HAP-1 (cell line): ENCODE measurements around the gene ABLIM1.

ENCODE experiments used
- DNase-seq, 2 experiments: peaks; one replicate each; pipeline ENCODE4 v3.0.0-alpha.2; 2016 to 2020; ENCODE audit warnings: low spot score in 2 of 2
- H3K27me3 ChIP-seq: fragments of 250-450 bp; sonication (Bioruptor Pico); 2 replicates; pipeline ENCODE4 v1.5.1; 2020; ENCODE audit warnings: low read depth, mild to moderate bottlenecking, moderate library complexity
- H3K36me3 ChIP-seq: fragments of 250-450 bp; sonication (Bioruptor Pico); replicated peaks from 2 replicates; pipeline ENCODE4 v1.5.1; 2020; ENCODE audit warnings: mild to moderate bottlenecking
- H3K4me1 ChIP-seq: fragments of 250-450 bp; sonication (Bioruptor Pico); 2 replicates; pipeline ENCODE4 v1.5.1; 2020; ENCODE audit warnings: mild to moderate bottlenecking
- H3K4me3 ChIP-seq: fragments of 250-450 bp; sonication (Bioruptor Pico); 2 replicates; pipeline ENCODE4 v1.5.1; 2020; ENCODE audit warnings: mild to moderate bottlenecking, moderate library complexity
- H3K9me3 ChIP-seq: fragments of 250-450 bp; sonication (Bioruptor Pico); 2 replicates; pipeline ENCODE4 v1.5.1; 2020; ENCODE audit warnings: mild to moderate bottlenecking, moderate library complexity
- in situ Hi-C: fragments of 300-500 bp; cut with MboI; formaldehyde crosslinking; loops from 3 replicates; pipeline ENCODE4 v1.14.3; 2020; ENCODE audit warnings: low sequenced_read_pairs, inconsistent platforms, mixed read lengths

Gene ABLIM1

DNA sequence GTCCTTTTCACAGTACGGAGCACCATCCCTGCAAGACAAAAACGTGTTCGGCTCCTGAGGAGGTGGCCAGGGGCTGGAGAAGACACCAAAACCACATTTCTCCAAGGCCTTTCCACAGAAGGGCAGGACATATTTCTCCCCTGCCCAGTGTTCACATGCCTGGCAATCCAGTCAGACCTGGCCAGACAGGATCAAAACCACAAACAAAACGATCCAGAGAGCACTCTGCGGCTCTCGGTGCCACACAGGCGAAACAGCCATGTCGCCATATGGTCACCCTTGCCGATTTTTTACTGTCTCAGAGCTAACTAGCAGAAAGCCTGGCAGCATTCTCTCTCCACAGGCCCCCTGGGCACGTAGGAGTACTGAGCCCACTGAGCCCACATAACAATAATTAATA is 113.0 kb downstream of the ABLIM1 start:
- Histone ChIP-seq H3K9me3 (no peaks in the 10 kb centered on the region), H3K27me3 (no peaks in the 10 kb centered on the region), H3K4me1 (no peaks in the 10 kb centered on the region), H3K36me3 (no peaks in the 10 kb centered on the region), H3K4me3 (no peak overlapping the region)
- in situ Hi-C loops, result loop anchor here (5.0 to 10.0 kb wide), 3 partner anchors 70 to 243 kb away; no protein-coding TSS in a partner anchor
- no peak for DNase-seq

DNA sequence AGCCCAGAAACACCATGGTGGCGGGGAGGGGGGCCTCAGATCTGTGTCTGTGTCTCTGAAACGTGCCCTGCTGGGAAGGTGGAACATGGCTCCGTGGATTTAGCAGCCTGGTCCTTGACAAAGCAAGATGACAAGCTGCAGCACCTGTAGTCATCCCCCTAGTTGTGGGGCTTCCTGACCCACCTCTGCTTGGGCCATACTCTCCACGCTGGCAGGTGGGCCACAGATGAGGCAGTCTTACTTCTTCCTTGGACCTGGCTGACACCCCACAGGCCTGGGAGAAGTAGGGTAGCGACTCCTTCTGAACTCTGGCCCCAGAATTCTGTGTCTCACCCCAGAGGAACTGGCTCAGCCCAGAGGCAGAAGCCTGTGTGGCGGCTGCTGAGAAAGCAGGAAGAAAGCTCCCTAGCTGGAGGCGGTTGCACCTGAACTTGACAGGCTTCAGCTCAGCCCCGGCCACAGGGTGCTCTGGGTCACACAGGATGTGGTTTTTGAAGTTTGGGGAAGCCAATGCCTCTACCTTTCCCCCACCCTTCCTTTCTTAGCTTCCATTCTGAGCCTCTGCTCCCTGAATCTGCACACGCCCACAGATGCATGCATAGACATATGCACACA is 113.9 kb downstream of the ABLIM1 start:
- Histone ChIP-seq H3K27me3 (no peaks in the 10 kb centered on the region), H3K4me1 (no peaks in the 10 kb centered on the region), H3K4me3 (no peak overlapping the region), H3K9me3 (no peaks in the 10 kb centered on the region), H3K36me3 (no peaks in the 10 kb centered on the region)
- no peak for DNase-seq
- in situ Hi-C loops, result loop anchor here (10.0 kb wide), 1 partner anchor 69 kb away; no protein-coding TSS in a partner anchor

DNA sequence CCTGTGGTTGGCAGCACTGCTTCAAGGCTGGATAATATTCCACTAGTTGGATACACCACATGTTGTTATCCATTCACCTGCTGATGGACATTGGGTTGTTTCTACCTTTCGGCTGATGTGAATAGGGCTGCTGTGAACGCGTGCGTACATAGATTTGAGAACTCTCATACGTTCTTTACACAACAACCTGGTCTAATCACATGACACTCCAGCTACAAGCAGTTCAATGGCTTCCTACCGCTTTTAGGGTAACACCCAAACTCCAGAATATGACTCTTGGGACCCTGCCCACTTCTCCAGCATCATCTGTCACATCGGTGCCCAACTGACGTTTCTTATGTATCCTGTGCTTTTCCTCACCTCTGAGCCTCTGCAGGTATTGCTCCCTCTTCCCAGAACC is 114.6 kb downstream of the ABLIM1 start:
- no peak overlapping the region for H3K4me3 ChIP-seq
- no peak for DNase-seq
- no peaks in the 10 kb centered on the region for H3K36me3 ChIP-seq
- in situ Hi-C loops, result loop anchor here (10.0 kb wide), 1 partner anchor 69 kb away; no protein-coding TSS in a partner anchor
- H3K4me1 ChIP-seq, result peaks cover 3% of the 10 kb centered on the region; the same call in 1 of the 2 replicates
- no peaks in the 10 kb centered on the region for H3K27me3 ChIP-seq
- H3K9me3 ChIP-seq, result no peaks in the 10 kb centered on the region

DNA sequence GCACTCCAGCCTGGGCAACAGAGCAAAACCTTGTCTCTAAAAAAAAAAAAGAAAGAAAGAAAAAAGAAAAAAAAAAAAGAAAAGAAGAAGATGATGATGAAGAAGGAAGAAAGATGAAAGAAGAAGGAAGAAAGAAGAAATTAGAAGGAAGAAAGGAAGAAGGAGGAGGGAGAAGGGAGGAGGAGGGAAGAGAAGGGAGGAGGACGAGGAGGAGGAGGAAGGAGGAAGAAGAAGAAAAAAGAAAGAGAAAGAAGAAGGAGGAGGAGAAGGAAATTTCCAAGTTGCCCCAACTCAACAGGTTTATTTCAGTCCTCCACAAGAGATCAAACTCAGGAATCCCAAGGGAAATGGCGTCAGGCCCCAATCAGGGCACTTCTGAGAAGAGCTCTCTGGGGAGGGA is 115.7 kb downstream of the ABLIM1 start:
- H3K27me3 ChIP-seq, result no peaks in the 10 kb centered on the region
- no peak for DNase-seq
- in situ Hi-C loops, result loop anchor here (10.0 kb wide), 1 partner anchor 68 kb away; no protein-coding TSS in a partner anchor
- no peak overlapping the region for H3K4me3 ChIP-seq
- no peaks in the 10 kb centered on the region for H3K9me3 ChIP-seq
- peaks cover 14% of the 10 kb centered on the region for H3K4me1 ChIP-seq
- H3K36me3 ChIP-seq, result no peaks in the 10 kb centered on the region

DNA sequence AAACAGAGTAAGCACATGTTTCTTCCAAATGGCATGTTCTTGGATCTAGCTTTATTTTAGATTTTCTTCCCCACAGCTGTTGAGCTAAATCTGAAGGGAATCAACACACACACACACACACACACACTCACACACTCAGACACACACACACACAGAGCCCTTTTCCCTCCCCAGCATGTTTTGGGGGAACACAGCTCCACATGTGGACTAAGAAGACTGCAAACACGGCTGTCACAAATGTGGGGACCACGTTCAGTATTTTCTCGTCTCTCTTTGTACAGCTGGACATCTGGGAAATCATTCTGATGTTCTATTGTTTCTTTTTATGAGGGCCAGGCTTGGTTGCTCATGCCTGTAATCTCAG is 116.3 kb downstream of the ABLIM1 start:
- Histone ChIP-seq H3K4me3 (no peak overlapping the region), H3K36me3 (no peaks in the 10 kb centered on the region), H3K4me1 (peaks cover 14% of the 10 kb centered on the region), H3K27me3 (no peaks in the 10 kb centered on the region), H3K9me3 (no peaks in the 10 kb centered on the region)
- in situ Hi-C loops, result loop anchor here (10.0 kb wide), 1 partner anchor 67 kb away; no protein-coding TSS in a partner anchor
- DNase-seq, result no peak

DNA sequence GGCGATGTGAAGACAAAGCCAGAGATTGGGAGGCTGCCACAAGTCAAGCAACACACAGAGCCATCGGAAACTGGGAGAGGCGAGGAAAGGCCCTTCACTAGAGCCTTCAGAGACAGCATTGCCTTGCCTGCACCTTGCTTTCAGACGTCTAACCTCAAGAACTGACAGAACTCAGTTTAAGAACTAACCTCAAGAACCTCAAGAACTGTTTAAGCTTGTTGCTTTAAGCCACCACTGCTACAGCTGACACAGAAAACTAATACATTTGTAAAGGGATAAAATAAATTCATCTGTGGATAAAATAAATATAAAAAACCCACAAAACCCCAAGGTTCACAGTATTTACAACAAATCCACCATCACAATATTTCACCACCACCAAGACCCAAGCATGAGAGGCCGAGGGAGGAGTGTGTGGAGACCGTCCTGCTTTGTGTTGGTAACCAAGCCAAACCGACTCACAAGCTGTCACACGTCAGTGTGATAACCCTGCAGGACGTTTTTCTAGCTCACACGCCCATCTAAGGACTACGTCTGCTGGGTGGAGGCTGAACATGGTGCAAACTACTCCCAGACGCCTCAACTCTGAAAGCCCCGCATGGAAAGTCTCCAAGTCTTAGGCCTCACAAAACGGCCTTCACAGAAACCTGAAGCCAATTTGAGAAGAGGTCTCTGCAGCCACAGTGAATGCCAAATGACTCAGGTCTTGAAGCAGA is 116.8 kb downstream of the ABLIM1 start:
- Histone ChIP-seq H3K9me3 (no peaks in the 10 kb centered on the region), H3K27me3 (no peaks in the 10 kb centered on the region), H3K4me3 (no peak overlapping the region), H3K4me1 (peaks cover 14% of the 10 kb centered on the region), H3K36me3 (no peaks in the 10 kb centered on the region)
- no peak for DNase-seq
- in situ Hi-C loops, result loop anchor here (10.0 kb wide), 1 partner anchor 66 kb away; no protein-coding TSS in a partner anchor

DNA sequence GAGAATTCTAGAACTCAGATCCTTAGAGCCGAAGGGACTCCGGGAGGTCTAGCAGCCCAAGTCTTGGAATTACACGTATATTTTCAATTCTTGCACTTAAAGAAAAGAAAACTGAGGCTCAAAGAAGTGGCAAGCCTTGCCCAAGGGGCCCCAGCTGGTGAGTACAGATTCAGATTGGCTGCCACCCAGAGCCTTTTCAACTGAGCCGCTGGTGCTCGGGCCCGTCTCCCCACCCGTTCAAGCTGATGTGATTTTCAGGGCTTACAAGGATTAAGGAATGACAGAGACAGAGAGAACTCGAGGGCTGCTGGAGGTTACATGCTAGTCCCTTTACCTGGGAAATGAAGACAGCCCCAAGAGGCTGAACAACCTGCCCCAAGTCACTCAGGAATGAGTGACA is 117.8 kb downstream of the ABLIM1 start:
- no peaks in the 10 kb centered on the region for H3K27me3 ChIP-seq
- peaks cover 14% of the 10 kb centered on the region for H3K4me1 ChIP-seq
- no peak overlapping the region for H3K4me3 ChIP-seq
- no peak for DNase-seq
- no peaks in the 10 kb centered on the region for H3K36me3 ChIP-seq
- in situ Hi-C loops, result loop anchor here (10.0 kb wide), 1 partner anchor 65 kb away; no protein-coding TSS in a partner anchor
- H3K9me3 ChIP-seq, result no peaks in the 10 kb centered on the region

DNA sequence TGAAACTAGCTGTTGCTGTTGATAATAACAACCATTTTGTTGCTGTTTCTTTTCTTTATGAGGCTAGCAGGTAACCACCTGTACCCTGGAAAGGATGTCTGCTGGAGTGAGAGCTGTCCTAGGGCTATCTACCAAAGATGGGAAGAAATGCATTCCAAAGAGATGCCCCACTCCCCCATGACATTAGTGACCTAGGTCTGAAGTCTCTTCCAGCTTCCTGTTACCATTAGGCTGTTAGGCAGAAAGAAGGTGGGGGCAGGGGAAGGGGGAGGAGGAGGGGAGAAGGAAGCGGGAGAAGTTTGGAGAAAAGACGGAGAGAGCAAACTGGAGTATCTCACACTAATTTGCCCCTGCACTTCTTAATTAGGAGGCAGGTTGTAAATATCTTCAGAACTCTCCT is 118.5 kb downstream of the ABLIM1 start:
- Histone ChIP-seq H3K9me3 (no peaks in the 10 kb centered on the region), H3K36me3 (no peaks in the 10 kb centered on the region), H3K4me3 (no peak overlapping the region), H3K27me3 (no peaks in the 10 kb centered on the region), H3K4me1 (peaks cover 14% of the 10 kb centered on the region)
- no peak for DNase-seq
- in situ Hi-C loops, result loop anchor here (10.0 kb wide), 1 partner anchor 65 kb away; no protein-coding TSS in a partner anchor

DNA sequence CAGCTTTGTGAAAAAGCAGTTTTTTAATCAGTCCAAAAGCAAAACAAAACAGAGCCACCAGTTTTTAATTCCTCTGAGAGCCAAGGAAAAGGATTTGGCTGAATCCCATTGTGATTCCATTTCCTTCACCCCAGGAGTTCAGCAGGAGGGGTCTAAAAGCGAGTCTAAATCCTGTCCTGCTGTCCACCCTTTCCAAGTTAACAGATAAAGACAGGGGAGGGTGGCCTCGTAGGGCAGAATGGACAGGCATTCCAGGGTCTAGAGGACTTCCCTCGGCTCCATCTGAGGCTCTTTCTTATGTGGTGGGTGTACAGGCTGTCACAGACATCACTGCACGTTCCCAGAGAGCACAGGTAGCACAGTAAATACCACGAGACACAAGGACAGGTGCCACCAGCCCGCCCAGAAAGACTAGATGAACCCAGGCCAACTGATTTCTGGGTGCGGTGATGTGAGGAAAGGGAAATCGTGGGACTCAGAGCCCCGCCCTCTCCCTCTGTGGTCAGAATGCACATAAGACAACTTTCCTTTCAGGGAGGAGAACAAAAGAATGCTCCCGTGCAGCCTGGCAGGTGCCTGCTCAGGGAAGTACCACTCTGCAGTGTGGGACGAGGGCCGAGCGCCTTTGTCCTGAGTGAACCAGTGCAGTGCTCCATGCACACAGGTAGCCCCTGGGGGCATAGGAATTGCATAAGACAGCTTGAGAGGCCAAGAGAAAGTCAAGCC is 119.7 kb downstream of the ABLIM1 start:
- H3K4me1 ChIP-seq, result peaks cover 14% of the 10 kb centered on the region
- no peaks in the 10 kb centered on the region for H3K27me3 ChIP-seq
- in situ Hi-C loops, result no loop called here
- peak; percentile 18 to 57 for DNase-seq
- no peaks in the 10 kb centered on the region for H3K9me3 ChIP-seq
- H3K36me3 ChIP-seq, result no peaks in the 10 kb centered on the region
- no peak overlapping the region for H3K4me3 ChIP-seq

DNA sequence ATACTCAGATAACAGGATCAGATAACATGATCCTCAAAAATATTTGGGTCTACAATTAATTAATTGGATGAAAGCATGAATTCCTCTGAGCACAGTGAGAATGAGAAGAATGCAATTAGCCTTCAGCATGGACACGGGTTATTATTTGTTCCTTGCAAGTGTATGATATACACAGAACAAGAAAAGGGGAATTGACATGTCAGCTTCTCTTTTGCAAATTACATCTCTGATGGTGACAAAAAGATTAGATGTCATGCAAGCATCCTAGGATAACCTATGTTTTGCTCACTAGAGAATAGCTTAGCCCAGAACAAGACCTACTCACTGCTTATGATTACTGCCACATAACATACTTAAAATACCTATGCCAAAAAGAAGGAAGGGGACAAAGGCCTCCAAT is 120.3 kb downstream of the ABLIM1 start:
- DNase-seq, result peak in 1 of 2 experiments; percentile 5
- in situ Hi-C loops, result no loop called here
- Histone ChIP-seq H3K4me1 (peaks cover 14% of the 10 kb centered on the region), H3K9me3 (no peaks in the 10 kb centered on the region), H3K27me3 (no peaks in the 10 kb centered on the region), H3K4me3 (no peak overlapping the region), H3K36me3 (no peaks in the 10 kb centered on the region)

DNA sequence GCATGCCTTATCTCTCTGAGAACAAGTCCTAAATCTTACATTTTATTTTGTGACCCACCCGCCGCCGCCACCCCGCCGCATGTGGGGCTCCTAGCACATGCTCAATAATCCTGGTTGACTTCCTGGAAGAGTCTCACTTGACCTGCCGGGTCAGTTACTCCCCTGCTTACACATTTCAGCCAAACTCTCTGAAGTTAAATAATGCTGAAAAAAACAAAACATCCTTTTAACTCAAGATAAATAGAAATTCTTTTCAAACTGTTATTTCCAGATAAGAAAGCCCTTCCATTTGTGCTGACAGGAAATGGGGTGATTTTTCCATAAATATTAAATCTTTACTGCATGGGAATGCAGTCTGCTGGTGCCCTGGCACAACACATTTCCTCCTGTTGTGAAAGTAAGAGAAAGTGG is 123.5 kb downstream of the ABLIM1 start:
- in situ Hi-C loops, result no loop called here
- Histone ChIP-seq H3K36me3 (no peaks in the 10 kb centered on the region), H3K4me1 (peaks cover 14% of the 10 kb centered on the region), H3K4me3 (no peak overlapping the region), H3K27me3 (no peaks in the 10 kb centered on the region), H3K9me3 (no peaks in the 10 kb centered on the region)
- DNase-seq, result no peak

DNA sequence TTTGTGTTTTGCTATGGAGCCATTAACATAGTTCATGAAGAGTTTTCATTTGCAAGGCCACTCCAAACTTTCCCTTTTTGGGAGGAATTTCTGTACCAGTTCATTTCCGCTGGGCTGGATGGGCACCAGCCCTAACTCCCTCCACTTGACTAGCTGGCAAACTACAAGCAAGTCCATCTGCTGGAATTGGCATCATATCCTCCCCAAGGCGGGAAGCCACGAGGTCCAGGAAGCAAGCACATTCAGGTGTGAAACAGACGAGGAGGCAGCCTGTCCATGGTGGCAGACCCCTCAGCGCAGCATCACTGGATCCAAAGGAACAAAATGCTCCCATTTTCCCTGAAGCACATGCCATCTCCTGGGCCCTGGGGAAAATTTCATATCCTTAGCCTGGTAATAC is 125.8 kb downstream of the ABLIM1 start:
- H3K36me3 ChIP-seq, result no peaks in the 10 kb centered on the region
- no peaks in the 10 kb centered on the region for H3K9me3 ChIP-seq
- peaks cover 2% of the 10 kb centered on the region for H3K4me1 ChIP-seq
- no peak overlapping the region for H3K4me3 ChIP-seq
- DNase-seq, result no peak
- H3K27me3 ChIP-seq, result no peaks in the 10 kb centered on the region
- in situ Hi-C loops, result no loop called here

DNA sequence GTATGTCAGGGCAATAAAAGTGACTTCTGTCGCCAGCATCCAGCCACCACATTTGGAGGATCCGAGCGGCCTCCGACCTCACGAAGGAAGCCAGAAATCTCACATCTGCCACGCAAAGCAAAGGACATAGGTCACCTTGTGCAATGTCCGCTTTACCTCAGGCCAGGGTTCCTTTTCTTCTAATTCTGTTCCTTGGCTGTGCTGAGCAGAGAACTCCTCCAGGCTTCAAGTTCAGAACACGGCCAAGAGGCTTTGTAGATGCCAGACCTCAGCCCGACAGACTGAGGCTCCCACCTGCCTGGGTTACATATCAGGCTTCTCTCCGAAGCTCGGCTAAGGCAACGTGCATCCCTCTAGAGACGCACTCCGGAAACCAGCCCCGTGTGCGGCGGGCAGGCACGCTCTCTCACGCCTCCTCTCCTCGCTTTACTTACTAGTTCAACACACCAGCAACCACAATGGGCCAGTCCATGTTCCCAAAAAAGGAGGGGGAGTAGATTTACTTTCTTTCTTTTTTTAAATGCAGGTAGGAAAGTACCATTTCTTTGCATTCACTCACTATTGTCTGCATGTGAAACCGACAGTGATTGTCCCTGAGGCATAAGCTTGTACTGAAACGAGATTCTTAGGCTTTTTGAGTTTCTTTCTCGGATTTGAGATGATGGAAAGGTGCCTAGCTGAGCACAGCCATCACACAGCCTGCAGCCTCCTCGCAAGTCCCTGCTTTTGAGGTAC is 131.4 kb downstream of the ABLIM1 start:
- Histone ChIP-seq H3K36me3 (no peaks in the 10 kb centered on the region), H3K27me3 (no peaks in the 10 kb centered on the region), H3K4me1 (peaks cover 23% of the 10 kb centered on the region), H3K9me3 (no peaks in the 10 kb centered on the region), H3K4me3 (peak overlapping the region; percentile 33)
- in situ Hi-C loops, result no loop called here
- DNase-seq, result peak; percentile 92 to 93
